ENCODE data around the gene RIT2. TPM values are rescaled to one million over a fixed set of nuclear protein-coding genes. Genes with fewer than 3 reads are reported as not detected.
"Not testable (repeated sequence)": the region's sequence is repeated elsewhere in the genome, so short reads cannot be mapped to it uniquely, and the experiment has no call there.

Gene RIT2
- total RNA-seq, 2 donors from 2014 or later: not detected

DNA sequence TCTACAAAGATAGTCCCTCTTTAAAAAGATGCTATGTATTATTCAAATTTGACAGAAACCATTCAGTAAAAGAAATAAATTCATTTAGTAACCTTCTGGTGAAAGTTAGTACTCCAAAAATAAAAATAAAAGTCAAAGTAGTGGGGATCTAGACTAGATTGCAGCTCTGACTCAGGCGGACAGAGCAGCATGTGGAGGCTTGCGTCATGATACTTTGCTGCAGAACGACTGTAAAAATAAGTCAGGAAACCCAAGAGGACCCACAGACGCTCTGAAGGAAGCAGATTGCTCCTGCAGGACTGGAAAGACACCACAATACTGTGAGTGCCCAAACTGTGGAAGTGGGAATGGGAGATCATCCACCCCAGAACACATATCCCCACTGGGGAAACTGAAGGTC lies 301.9 kb downstream of the RIT2 start:
- intact Hi-C loops (cut with DNase I, micrococcal nuclease): no loop called here
- DNase-seq: no peak
- no peak for ATAC-seq

DNA sequence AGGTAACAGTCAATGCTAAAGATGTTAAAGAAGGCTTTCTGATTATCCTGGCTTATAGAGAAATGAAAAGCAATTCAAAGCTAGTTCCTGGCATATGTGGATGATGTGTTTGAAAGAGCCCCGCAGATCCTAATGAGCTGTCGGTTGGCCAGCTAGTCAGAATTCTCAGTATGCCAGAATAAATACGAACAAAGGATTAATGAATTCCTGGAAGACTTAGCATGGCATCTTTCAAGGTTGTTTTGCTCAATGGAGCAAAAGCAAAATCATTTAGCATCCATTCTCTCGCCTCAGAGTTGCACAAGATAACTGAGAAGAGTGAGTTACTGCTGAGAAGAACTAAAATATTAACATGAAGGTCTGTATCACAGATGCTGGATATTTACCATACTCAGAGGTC lies 307.6 kb downstream of the RIT2 start:
- intact Hi-C loops (cut with DNase I, micrococcal nuclease): no loop called here
- no peak for DNase-seq
- ATAC-seq: no peak

DNA sequence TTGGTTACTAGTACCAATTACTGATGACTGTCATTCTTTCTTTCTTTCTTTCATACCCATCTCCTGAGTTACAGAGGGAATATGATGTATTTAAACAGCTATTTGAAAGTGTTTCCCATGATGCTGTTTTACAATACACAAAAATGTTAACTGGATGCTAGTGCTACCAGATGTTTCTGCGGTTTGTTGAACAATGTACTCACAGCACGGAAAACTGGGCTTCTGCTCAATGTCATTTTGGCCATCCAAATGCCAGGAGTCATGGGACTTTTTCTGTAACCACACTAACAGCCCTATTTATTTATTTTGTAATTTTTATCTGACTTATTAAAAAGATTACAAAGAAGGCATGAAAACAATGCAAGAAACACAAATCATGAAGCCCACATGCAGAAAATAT lies 313.8 kb downstream of the RIT2 start:
- ATAC-seq (no peak), DNase-seq (no peak)
- intact Hi-C loops (cut with DNase I, micrococcal nuclease): no loop called here

DNA sequence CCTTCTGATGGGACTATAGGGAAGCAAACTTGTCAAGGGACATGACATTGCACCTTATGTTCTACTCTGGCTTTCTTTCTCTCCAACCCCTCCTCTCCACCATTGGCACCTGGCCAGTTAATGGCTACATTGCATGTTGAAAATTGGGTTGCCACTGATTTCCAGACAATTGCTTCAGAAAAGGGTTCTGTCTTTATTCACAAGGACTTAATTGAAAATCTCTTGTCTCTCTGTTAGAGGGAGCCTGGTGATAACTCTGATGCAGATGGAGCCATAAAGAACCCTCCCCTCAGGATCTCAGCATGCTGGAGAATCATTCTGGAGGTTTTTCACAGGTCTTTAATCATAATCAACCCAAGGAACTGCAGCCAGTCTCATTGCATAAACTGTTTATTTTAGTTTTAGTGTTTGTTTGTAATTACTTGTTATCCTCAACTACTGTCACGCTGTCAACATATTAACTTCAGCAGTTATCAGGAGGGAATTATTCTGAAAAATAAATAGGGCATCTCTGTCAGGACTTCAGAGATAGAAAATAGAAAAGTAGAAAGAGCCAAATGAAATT lies 316.8 kb downstream of the RIT2 start:
- intact Hi-C loops (cut with DNase I, micrococcal nuclease): no loop called here
- ATAC-seq (no peak), DNase-seq (no peak)

DNA sequence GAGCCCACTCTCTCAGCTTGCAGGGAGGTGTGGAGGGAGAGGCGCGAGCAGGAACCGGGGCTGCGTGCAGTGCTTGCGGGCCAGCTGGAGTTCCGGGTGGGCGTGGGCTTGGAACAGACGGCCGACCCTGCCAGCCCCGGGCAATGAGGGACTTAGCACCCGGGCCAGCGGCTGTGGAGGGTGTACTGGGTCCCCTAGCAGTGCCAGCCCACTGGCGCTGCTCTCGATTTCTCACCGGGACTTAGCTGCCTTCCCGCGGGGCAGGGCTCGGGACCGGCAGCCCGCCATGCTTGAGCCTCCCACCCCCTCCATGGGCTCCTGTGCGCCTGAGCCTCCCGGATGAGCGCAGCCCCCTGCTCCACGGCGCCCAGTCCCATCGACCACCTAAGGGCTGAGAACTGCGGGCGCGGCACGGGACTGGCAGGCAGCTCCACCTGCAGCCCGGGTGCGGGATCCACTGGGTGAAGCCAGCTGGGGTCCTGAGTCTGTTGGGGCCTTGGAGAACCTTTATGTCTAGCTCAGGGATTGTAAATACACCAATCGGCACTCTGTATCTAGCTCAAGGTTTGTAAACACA lies 320.2 kb downstream of the RIT2 start:
- intact Hi-C loops (cut with DNase I, micrococcal nuclease); ATAC-seq; DNase-seq: not testable (repeated sequence)

DNA sequence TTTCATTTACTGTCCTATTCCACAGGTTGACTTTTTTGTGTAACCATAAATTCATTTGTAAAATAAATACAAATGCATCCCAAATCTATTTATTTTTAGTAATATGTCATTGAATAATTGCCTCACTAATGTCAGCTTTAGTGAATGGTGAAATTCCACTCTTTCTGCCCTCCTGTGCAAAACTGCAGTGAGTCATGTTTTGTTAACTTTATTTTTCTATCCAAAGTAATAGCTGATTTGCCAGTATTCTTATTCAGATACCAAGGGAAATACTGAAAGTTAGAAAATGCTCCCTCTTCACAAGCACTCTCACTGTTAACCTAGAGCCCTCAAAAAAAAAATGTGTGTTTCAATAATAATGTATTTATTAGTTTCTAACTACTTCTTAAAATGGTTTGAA lies 322.8 kb downstream of the RIT2 start:
- ATAC-seq: no peak
- intact Hi-C loops (cut with DNase I, micrococcal nuclease): no loop called here

DNA sequence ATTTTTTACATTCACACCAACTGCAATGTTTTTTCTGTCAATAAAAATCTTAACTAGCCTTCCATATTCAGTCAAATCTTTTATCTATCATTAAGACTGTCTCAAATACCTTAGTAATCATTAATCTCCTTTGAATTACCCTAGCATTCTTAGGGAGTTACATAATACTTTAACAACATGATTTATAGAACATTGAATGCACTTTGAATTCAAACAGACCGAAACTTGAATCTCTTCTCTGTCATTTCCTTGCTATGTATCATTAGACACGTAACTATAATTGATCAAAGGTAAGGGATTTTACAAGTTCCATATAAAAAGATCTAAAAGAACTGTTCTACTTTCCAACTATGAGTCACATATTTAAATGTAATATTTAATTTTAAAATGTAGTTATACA lies 330.9 kb downstream of the RIT2 start:
- no peak for DNase-seq
- ATAC-seq: no peak

More for the DNA sequence above, 322.8 kb downstream of the RIT2 start:
- DNase-seq: no peak

DNA sequence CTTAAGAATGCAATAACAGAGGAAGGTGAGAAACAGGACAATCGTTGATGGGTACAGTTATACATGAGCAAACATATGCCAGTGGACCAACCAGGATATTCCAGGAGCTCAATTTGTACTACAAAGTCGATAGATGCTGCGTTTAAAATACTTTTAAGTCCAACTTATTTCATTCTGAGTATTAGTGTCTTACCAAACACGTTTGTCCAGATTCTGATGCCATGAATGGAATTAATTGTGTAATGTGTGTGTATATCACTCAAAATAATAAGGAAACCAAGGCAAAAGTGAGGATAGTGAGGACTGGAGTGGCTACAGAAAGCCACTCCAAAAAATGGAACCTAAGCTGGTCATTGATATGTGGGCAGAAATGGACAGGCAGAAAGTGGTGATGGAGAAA lies 332.6 kb downstream of the RIT2 start:
- no peak for DNase-seq
- intact Hi-C loops (cut with DNase I, micrococcal nuclease): no loop called here
- no peak for ATAC-seq

More for the DNA sequence above, 330.9 kb downstream of the RIT2 start:
- intact Hi-C loops (cut with DNase I, micrococcal nuclease): no loop called here

DNA sequence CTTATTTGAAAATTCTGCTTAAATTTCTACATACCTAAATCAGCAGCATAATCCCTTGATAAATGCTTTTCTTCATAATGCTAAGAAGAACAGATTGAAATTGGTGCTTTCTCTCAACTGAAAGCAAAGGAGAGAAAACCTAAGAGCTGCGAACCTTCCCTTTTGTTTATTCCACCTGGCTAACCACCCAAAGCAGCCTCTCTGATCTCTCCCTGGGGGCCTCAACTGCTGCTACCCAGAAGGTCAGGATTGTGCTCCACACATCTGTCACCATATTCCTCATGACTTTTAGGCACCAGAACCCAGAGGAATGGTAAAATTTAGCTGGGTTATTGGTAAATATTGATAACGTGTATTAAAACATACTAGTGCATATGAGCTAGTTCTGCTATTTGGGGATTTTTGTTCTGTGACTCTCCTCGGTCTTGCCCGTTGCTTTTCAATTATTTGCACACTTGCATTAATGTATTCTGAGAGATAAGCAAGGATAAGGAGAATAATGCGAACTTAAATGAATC lies 334.1 kb downstream of the RIT2 start:
- no peak for DNase-seq
- intact Hi-C loops (cut with DNase I, micrococcal nuclease): no loop called here
- no peak for ATAC-seq

DNA sequence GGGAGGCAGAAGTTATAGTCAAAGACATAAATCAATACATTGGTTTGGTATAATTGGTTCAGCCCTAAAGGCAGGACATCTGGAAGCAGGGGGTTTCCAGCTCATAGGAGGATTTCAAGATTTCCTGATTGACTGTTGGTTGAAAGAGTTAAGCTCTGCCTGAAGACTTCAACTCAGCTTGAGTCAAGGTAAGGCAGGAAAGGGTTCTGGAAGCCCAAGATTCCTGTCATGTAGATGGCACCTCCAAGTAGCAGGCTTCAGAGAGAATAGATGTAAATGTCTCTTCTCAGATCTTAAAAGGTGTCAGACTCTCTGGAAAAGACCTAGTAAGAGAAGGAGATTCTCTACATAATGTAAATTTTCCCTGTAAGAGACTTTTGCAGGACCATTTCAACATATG lies 335.3 kb downstream of the RIT2 start:
- intact Hi-C loops (cut with DNase I, micrococcal nuclease): no loop called here
- DNase-seq: no peak
- ATAC-seq: no peak

DNA sequence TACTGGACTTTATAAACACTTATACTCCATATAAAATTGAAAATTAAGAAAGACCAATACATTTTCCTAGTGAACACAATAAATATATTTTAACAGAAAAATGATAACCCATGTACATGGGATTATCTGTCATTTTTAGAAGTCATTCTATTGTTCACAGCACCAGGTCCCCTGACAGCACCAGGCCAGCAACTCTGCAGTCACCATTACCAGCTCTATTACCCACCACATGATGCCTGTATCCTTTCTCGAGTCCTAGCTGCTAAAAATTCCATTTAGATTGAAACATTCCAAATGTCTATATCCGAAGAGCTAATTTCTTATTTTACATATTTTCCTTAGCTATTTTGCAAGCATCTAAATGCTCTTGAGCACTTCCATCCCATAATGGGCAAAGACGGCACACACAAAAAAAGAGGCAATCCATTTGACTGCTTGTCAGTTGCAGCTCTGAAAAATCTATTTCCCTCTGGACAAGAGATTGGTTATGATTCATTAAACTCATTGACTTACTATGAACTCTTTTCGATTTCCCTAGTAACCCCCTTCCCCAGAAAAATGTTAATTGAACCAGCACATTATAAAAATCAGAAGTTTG lies 336.9 kb downstream of the RIT2 start:
- no peak for DNase-seq
- ATAC-seq: no peak
- intact Hi-C loops (cut with DNase I, micrococcal nuclease): no loop called here

DNA sequence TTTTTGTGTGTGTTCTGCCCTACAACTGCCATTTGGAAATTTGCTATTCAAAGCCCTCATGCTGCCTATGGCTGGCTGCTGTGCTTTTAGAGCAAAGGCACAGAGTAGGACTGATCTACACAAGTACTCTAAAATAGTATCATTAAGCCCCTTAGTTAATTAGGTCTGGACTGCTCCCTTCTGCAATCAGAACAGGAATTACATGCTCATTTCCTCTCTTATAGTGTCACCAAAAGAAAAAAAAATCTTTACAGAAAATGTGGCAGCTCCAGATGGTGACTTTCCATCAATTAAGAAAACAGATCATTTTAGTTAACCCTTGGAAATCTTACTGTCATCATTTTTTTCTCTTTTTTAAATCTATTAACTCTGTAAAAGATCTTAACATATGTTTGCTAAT lies 337.5 kb downstream of the RIT2 start:
- intact Hi-C loops (cut with DNase I, micrococcal nuclease): no loop called here

DNA sequence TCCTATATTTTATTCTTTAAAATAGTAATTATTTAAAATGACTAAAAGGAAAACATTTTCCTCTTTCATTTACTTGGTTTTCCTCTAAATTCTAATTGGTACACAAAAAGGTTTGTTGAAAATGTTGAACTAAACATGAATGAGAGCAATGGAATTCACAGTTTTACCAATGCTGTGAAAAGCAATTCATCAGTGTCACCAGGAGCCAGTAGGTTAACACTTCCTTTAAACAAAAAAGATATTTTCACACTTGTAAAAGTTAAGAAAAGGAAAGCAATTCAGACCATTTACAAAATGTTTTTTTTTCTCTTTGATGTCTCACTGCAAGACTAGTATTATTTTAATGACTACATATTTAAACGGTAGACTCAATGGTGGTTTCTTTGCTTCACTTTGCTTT lies 341.6 kb downstream of the RIT2 start:
- intact Hi-C loops (cut with DNase I, micrococcal nuclease): no loop called here
- ATAC-seq: no peak
- no peak for DNase-seq

More for the DNA sequence above, 337.5 kb downstream of the RIT2 start:
- ATAC-seq: no peak
- DNase-seq: no peak

DNA sequence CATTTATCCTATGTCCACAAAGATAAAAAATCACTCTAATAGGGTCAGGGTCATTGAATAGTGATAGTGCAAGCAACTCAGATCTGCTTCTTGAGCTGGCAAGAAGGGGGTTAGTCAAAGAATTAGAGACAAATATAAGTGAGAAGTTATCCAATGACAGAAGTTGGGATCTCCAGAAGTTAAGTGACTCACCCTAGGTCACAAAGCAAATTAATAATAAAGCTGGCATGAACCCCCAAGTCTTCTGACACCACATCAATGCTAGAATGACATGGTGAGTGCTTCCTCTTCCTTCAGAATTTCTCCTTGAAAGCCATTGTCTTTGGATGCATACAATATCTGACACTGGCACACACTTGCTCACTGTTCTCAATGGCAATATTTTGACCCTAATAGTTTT lies 343.5 kb downstream of the RIT2 start:
- ATAC-seq (no peak), DNase-seq (no peak)
- intact Hi-C loops (cut with DNase I, micrococcal nuclease): no loop called here

DNA sequence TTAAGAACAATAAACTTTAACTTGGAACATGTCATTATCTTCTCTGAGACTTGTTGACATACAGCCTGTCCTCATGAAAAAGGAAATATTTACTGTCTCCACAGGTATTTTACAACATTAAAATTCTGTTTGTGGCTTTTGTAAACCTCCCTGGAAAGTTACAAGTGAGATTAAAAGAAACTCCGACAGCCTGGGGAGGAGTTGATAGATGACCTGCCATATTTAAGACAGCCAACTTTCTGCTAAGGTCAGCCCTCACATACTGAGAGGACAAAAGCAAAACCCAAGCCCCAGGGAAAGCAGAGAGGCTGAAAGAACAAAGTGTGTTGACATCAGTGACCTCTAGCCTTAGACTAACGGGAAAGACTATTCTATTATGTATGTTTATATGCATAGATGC lies 350.2 kb downstream of the RIT2 start:
- ATAC-seq (no peak), DNase-seq (no peak)
- intact Hi-C loops (cut with DNase I, micrococcal nuclease): no loop called here

DNA sequence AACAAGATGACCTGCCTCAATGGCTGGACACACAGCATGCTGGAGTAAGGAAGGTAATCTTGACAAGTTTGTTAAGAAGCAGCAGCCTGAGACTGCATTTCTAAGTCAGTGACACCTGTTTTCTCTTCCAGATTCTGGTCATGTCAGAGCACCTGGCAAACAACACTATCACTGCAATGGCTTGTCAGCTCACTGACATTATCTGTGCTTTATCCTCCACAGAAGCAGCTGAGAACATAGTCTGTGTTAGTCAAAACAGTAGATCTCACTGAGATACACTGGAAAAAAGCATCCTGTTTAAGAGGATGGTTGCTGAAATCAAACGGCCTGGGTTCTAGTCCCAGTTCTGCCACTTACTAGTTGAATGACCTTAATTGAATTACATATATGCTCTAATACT lies 355.2 kb downstream of the RIT2 start:
- intact Hi-C loops (cut with DNase I, micrococcal nuclease): no loop called here
- no peak for ATAC-seq
- DNase-seq: no peak

DNA sequence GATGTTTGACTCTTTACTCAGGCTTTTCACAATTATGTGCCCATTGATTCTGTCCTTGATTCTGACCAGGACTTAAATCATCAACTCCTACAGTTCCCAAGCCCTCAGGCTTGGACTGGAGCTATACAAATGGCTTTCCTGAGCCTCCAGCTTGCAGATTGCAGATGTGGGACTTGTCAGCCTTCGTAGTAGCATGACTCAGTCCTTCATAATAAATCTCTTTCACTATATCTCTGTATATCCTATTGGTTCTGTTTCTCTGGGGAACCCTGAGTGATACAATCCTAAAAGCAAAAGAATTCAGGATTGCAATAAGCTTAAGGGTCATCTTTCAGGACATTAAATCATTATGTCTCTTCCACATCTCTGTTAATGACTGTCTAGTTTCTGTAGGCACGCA lies 356.6 kb downstream of the RIT2 start:
- intact Hi-C loops (cut with DNase I, micrococcal nuclease): no loop called here
- ATAC-seq (no peak), DNase-seq (no peak)

DNA sequence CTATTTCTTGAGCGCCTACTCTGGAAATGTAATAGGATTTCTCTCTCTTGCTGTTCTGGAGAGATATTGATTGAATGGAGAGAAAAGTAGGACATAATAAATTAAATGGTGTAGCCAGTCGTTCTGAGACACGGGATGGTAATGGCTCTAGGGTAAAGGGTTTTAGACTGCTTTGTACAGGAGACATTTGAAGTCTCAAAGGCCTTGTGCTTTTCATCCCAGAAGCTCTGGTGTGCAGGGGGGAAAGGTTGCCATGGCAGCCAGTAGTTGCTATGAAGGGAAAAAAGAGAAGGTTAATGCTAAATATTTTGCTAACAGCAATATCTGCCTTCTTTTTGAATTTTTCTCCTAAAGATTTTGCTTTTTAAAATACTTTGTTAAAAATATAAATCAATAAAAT lies 359.3 kb downstream of the RIT2 start:
- intact Hi-C loops (cut with DNase I, micrococcal nuclease): no loop called here
- ATAC-seq (no peak), DNase-seq (no peak)

DNA sequence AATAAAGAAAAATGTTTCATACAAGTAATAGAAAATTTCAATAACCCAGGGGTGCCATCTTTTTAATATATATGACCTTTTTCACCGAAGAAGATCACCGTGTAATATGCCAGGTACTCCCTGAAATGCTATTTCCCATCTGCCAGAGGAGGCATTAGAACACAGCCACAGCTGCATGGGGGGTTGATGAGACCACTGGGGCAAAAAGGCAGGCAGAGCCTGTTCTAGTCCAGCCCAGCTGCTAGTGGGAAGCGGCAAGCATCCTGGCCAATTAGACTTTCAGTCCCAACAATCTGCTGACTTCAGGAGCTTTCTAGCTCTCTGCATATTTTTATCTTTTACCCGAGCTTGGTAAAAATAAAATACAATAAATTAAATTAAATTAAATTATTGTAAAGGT lies 362.6 kb downstream of the RIT2 start:
- DNase-seq (no peak), ATAC-seq (no peak)
- intact Hi-C loops (cut with DNase I, micrococcal nuclease): no loop called here

DNA sequence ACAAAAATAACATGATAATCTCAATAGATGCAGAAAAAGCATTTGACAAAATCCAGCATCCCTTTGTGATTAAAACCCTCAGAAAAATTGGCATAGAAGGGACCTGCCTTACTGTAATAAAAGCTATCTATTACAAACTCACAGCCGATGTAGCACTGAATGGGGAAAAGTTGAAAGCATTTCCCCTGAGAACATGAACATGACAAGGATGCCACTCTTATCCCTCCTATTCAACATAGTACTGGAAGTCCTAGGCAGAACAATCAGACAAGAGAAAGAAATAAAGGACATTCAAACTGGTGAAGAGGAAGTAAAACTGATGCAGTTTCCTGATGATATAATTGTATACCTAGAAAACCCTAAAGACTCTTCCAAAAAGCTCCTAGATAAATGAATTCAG lies 368.7 kb downstream of the RIT2 start:
- DNase-seq: no peak
- intact Hi-C loops (cut with DNase I, micrococcal nuclease): no loop called here
- ATAC-seq: no peak

DNA sequence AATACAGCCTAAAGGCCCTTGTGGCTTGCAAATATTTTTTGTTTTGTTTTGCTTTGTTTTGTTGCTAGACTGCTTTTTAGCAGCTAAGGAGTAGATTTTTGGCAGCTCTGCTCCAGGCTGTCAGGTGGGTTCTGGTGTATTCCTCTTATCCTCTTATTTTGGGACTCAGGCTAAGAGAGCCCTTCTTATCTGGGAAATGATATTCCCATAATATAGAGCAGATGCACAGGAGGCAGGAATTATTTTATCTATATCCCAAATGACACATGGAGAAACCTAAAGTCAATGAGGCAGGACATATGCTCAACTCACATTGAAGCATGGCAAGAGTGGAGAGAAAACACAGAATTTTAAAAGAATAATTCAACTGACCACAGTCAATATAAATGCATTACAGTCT lies 369.6 kb downstream of the RIT2 start:
- DNase-seq (no peak), ATAC-seq (no peak)
- intact Hi-C loops (cut with DNase I, micrococcal nuclease): no loop called here
